ENCODE measurements around the gene HOMER1.

HOMER1 gene

GRCh38 chr5:79330071-79330470 lies 183.9 kb downstream of the HOMER1 start:
- Histone ChIP-seq H3K4me3 (ENCODE audit: low read length) (no peak overlapping the region), H3K27ac (ENCODE audit: low read depth, low read length) (no peak overlapping the region), H4K20me1 (ENCODE audit: control insufficient read depth, insufficient read depth, low read depth, low read length) (no peaks in the 10 kb centered on the region), H3K9me3 (ENCODE audit: control insufficient read depth, insufficient read depth, low read length) (no peaks in the 10 kb centered on the region), H3K4me1 (ENCODE audit: control insufficient read depth, low read length) (no peaks in the 10 kb centered on the region), H3K79me2 (ENCODE audit: control insufficient read depth, low read length) (no peaks in the 10 kb centered on the region), H3K9me2 (replicated peaks; ENCODE audit: control insufficient read depth, low read length) (no peaks in the 10 kb centered on the region), H3K27me3 (ENCODE audit: control insufficient read depth, low read length) (peaks cover 3% of the 10 kb centered on the region; the same call in 1 of the 2 replicates), H3K36me3 (ENCODE audit: control insufficient read depth, low read length) (no peaks in the 10 kb centered on the region), H3K4me2 (ENCODE audit: low read length) (no peak overlapping the region), H3F3A (ENCODE audit: control insufficient read depth, insufficient read depth) (no peaks in the 10 kb centered on the region)
- TF ChIP-seq EZH2phosphoT487 (IDR thresholded peaks at IDR 0.05; ENCODE audit: borderline replicate concordance, low read length) (no peak), CTCF (IDR thresholded peaks at IDR 0.05; ENCODE audit: low read depth, low read length, poor library complexity, severe bottlenecking) (no peak)

GRCh38 chr5:79329453-79329852 lies 184.5 kb downstream of the HOMER1 start:
- no peak overlapping the region for H3K4me2 ChIP-seq (ENCODE audit: low read length)
- H3K9me2 ChIP-seq (replicated peaks; ENCODE audit: control insufficient read depth, low read length): no peaks in the 10 kb centered on the region
- peaks cover 3% of the 10 kb centered on the region; the same call in 1 of the 2 replicates for H3K27me3 ChIP-seq (ENCODE audit: control insufficient read depth, low read length)
- no peaks in the 10 kb centered on the region for H3K9me3 ChIP-seq (ENCODE audit: control insufficient read depth, insufficient read depth, low read length)
- TF ChIP-seq CTCF (IDR thresholded peaks at IDR 0.05; ENCODE audit: low read depth, low read length, poor library complexity, severe bottlenecking): no peak
- H4K20me1 ChIP-seq (ENCODE audit: control insufficient read depth, insufficient read depth, low read depth, low read length): no peaks in the 10 kb centered on the region
- H3K4me3 ChIP-seq (ENCODE audit: low read length): no peak overlapping the region
- H3K79me2 ChIP-seq (ENCODE audit: control insufficient read depth, low read length): no peaks in the 10 kb centered on the region
- no peaks in the 10 kb centered on the region for H3K4me1 ChIP-seq (ENCODE audit: control insufficient read depth, low read length)
- H3K27ac ChIP-seq (ENCODE audit: low read depth, low read length): no peak overlapping the region
- no peaks in the 10 kb centered on the region for H3K36me3 ChIP-seq (ENCODE audit: control insufficient read depth, low read length)
- no peaks in the 10 kb centered on the region for H3F3A ChIP-seq (ENCODE audit: control insufficient read depth, insufficient read depth)
